HG03097 (cell line): ENCODE measurements around the gene TMX4.

Source experiments
- ATAC-seq: cut with Tn5 transposase; IDR thresholded peaks from one replicate; pipeline ENCODE4 v1.9.1; 2021; ENCODE audit not compliant: unreplicated experiment, low FRiP score

TMX4 gene

DNA sequence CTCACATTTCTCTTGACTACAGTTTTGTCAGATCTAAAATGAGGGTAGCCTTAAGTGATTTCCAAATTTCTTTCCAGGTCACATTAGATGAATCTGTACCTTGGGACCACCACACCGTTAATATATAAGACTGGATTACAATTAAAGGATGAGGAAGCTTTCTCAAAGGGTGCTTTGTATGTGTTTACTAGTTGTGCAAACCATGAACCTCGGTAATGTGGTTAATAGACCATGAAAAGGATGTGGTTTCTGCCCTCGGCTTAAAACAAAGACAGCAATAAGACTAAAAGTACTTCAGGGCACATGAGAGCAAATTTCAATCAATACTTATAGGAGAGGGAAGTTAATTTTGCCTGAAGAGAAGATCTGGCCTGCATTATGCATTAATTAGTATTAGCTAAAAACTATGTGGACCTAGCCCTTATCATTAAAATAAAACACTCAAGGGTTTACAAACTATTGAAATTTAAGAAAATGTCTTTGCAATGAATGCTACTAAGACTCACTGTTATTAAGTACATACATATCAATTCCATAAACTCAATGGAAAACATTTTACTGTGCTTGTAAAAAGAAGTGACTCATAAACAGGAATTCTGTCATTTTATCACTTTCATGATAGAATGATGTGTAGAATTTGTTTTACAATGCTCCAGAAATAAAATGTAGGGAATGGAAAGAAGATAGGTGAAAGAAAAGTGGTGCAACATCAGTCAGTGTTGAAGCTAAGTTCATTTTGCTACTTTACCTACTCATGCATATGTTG is 936 bp upstream of the TMX4 start:
- peak; percentile 33 for ATAC-seq

GRCh38 chr20:8019998-8020247 is 362 bp upstream of the TMX4 start:
- no peak for ATAC-seq

DNA sequence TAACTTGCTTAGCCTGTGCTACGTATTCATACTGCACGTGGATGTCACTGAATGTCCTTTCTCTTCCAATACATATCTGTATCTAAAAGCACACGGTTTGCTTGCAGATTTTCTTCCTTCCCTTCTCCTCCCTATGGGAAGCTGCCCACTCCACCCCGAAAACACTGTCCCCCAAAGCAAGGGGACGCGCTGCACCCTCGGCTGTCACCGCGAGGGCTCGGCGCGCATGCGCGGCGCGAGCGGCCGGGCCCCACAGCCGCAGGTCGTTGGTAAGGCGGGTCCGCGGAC is 659 bp downstream of the TMX4 start:
- ATAC-seq = peak; percentile 60

DNA sequence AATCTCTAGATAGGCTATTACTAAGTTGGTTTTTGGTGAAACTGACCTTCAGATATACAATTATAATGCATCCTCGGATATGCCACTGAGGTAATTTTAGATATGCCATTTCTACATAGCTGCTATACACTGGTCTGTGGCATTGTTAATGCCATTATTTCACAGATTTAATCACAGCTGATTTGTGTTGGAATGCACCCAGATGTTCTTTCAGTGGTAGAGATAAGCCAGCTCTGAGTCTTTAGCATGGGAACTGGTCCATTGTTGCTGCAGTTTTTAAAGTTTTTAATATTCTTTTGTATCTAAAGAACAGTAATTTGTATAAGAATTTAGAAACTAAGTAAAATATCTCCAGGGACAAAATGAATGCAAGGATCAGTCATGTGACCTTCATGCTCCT is 6.8 kb downstream of the TMX4 start:
- no peak for ATAC-seq

DNA sequence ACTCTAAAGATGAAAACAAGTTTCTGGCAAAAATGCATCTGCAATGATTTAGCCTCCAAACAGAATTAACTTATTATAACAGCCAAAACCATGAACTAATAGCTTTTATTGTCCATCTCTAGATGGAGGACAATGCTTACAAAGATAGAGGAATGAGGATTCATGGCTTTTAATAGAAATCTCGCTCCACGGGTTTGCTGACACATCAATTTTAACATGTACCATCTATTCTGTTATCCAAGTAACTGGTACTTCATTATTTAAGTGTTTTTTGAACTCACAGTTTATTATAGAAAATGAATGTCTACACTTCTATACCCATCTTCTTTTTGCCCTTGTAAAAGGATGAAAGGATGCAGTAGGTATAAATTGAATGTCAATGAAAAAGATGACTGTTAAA is 10.8 kb downstream of the TMX4 start:
- ATAC-seq = no peak

DNA sequence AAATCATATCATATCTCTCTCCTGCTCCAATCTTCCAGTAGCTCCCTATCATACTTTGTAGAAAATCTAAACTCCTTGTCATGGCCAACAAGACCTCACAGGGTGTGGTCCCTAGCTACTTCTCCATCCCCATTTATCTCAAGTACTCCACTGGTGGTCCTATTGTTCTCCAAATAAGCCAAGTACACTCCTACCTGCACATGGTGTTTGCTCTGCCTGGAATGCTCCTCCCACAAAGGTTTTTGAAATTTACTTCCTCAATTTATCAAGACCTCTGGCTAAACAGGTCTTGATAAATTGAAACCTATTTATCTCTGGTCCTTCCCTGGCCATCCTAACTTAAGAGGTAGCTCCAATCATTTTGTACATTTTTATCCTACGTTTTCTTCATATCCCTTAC is 12.1 kb downstream of the TMX4 start:
- no peak for ATAC-seq

GRCh38 chr20:8005575-8006366 is 13.8 kb downstream of the TMX4 start:
- no peak for ATAC-seq

DNA sequence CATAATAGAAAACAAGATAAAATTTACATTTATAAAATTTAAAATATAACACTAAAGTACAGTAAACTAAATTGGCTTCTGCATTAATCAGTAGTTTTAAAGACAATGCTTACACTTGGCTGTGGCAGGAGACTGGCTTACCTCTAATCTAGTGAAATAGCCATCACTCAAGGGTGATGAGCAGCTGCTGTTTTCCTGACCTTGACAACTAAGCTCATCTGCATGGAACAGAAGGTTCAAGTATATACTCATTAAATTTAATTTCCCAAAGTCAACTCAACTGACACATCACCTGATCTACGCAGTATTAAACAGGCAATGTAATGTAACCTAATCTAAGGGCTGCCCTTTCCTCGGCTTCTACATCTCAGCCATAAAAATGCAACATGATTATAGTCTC is 14.5 kb downstream of the TMX4 start:
- ATAC-seq = no peak

DNA sequence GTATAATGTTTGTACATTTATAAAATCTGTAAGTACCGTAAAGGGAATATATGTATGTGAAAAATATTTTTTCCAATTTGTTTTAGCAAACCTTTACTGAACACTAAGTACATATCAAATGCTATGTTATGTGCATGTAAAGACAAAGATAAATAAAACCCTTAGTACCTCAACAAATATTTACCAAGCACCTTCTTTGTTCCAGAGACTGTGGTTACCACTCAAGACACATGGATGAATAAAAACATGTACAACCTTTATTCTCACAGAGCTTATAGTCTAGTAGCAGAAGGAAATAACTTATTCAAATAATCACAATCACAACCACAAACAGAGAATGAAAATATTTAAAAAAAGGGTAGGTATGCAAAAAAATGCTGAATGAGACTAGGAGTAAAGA is 17.5 kb downstream of the TMX4 start:
- no peak for ATAC-seq

GRCh38 chr20:8000796-8001195 is 18.8 kb downstream of the TMX4 start:
- no peak for ATAC-seq

GRCh38 chr20:7996898-7997297 is 22.7 kb downstream of the TMX4 start:
- no peak for ATAC-seq

GRCh38 chr20:7994809-7995208 is 24.8 kb downstream of the TMX4 start:
- peak; percentile 83 for ATAC-seq

DNA sequence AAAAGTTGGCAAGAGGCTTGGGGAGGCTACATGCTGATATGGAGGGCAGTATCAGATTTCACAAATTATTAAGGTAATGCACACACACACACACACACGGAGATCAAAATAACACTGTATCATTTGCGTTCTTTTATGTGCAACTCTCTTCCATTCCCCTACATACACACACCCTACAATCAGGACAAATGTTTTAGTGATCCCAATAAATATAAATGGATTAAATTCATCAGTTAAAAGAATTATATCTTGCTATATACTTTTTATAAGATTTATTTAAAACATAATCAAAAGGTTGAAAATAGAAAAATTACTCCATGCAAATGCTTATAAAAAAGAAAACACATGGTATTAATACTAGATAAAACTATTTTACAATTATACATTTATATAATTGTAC is 25.9 kb downstream of the TMX4 start:
- no peak for ATAC-seq

DNA sequence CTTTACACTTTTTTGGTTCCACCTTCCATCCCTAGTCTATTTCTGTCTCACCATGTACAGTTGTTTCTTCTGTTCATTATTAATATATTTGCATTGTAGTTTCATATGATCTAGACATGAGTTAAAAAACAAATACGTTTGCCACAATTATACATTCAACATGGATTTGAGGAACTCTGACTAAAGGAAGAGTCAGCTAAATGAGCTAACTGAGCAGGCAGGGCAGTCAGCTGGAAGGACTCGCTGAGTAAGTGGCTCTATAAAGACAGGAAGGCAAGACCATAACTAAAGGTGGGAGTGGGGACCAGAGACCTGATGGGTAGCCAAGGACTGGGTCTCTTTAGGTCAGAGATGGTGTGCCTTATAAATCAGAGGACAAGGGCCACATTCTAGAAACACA is 26.3 kb downstream of the TMX4 start:
- ATAC-seq = no peak

DNA sequence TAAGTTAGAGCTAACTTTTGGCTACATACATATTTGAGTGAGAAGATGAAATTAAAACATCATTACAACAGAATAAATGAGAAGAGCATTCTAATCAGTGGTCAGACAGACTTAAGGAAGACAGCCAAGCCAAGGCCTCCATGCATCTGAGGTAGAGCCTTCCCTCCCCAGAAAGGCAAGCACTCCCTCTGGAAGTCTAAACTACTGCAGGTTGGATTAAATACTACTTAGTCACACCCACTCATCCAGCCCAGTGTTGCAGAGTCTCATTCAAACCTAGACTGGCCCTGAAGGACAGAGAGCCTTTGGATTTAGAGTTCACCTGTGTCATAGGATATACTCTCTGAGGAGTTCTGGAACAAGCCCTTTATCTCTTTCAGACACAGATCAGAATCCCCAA is 29.2 kb downstream of the TMX4 start:
- ATAC-seq = no peak

DNA sequence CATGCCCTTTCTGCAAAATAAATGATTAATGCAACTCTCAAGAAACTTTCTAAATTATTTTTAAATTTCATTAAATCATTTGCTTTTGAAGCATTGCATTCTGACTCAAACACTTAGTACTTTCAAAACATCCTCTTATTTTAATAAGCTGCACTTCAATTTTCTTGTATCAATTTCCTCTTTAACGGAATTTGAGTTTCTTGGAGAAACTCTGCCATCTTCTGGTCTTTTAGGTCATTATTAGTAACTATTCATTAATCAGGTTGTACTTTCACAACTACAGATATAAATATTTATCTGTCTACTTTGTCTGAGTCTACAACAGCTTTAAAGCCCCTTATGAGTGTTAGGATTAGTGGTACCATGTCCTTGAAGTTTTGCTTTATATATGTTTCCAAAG is 30.2 kb downstream of the TMX4 start:
- ATAC-seq = no peak

- no peak for ATAC-seq
Observed at GRCh38 chr20:7985916-7986315, 33.6 kb downstream of the TMX4 start.

DNA sequence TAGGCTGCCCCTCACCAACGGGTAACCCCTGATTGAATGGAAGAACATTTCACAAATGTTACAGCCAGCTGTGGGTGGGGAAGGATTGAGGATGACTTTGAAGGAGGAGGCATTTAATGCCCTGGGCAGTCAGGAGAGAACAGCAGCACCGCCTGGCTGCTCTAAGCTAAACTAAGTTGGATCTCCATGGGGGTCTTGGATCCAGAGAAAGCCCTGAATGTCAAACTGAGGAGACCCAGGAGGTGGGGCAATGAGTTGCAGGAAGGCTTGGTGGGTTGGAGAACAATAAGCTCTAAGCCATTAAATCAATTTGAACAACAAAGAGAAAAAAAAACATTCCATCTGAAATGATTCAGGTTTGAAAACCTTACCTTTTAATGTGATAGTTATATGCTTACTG is 35.4 kb downstream of the TMX4 start:
- no peak for ATAC-seq

GRCh38 chr20:7981374-7981773 is 38.2 kb downstream of the TMX4 start:
- peak; percentile 50 for ATAC-seq

GRCh38 chr20:7980332-7981046 is 39.1 kb downstream of the TMX4 start:
- ATAC-seq = no peak

DNA sequence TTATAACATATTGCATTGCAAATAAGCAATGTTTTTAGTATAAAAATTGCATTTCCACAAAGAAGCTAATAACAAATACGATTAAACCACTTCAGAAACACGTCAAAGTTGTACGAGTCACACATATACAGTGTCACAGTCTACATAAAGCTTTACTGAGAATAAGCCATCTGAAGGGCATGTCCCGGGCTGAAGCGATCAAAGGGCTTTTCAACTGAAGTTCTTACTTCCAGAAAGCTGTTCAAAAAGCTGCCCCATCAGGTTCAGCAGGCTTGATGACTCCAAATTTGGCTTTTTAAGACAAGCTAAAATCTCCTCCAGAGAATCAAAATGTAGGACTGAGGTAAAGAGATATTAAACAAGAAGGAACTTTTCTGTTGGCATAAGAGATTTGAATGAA is 41.9 kb downstream of the TMX4 start:
- no peak for ATAC-seq

DNA sequence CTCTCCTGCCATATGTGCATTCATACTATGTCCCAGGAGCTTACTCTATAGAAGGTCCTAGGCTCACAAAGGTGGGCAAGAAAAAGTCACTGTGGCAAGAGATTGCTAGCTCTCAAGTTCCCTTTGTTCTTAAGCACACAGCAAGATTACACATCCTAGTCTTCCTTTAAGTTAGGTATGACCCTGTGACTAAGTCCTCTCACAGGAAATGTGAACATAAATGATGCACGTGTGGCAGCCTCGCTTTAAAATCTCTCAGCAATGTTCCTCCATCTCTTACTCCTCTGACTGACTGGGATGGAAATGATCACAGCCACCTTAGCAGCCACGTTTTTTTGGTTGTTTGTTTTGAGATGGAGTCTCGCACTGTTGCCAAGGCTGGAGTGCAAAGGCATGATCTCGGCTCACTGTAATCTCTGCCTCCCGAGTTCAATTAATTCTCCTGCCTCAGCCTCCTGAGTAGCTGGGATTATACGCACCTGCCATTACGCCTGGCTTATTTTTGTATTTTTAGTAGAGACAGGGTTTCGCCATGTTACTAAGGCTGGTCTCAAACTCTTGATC is 43.6 kb downstream of the TMX4 start:
- ATAC-seq = no peak
